T-helper 2 cell treated with Interferon-gamma antibody and Interleukin-4, amounts not matched to agents 100 ng/mL and 5 ng/mL, for 36 hours (primary cell): ENCODE data around the gene TWIST2. TPM values are rescaled to one million over a fixed set of nuclear protein-coding genes. Genes with fewer than 3 reads are reported as not detected.

ENCODE experiments used
- intact Hi-C: fragments of 100-400 bp; cut with micrococcal nuclease; formaldehyde crosslinking; loops from one replicate; pipeline ENCODE4 v1.15.1; 2023
- total RNA-seq: library from RNA; stranded (reverse); gene quantifications from 2 replicates; pipeline ENCODE4 v1.2.3, GENCODE V29; 2022

TWIST2 gene
- total RNA-seq, 1 donor from 2014 or later = not detected

GRCh38 chr2:238903141-238903540 lies 55.3 kb downstream of the TWIST2 start:
- intact Hi-C loops = no loop called here

- intact Hi-C loops = no loop called here
Observed at GRCh38 chr2:238904177-238904576, 56.3 kb downstream of the TWIST2 start.

- intact Hi-C loops = no loop called here
Observed at GRCh38 chr2:238904716-238905115, 56.8 kb downstream of the TWIST2 start.

GRCh38 chr2:238905224-238905623 lies 57.3 kb downstream of the TWIST2 start:
- intact Hi-C loops = no loop called here

- intact Hi-C loops = no loop called here
Observed at GRCh38 chr2:238905644-238906043, 57.8 kb downstream of the TWIST2 start.

GRCh38 chr2:238906254-238906935 lies 58.5 kb downstream of the TWIST2 start:
- intact Hi-C loops = no loop called here

- intact Hi-C loops = no loop called here
Observed at GRCh38 chr2:238906936-238907716, 59.2 kb downstream of the TWIST2 start.

GRCh38 chr2:238907717-238908173 lies 59.9 kb downstream of the TWIST2 start:
- intact Hi-C loops = no loop called here

GRCh38 chr2:238908960-238909951 lies 61.4 kb downstream of the TWIST2 start:
- intact Hi-C loops = no loop called here

- intact Hi-C loops = no loop called here
Observed at GRCh38 chr2:238910751-238911351, 63.0 kb downstream of the TWIST2 start.

- intact Hi-C loops = no loop called here
Observed at GRCh38 chr2:238911376-238912227, 63.7 kb downstream of the TWIST2 start.

GRCh38 chr2:238912228-238912915 lies 64.5 kb downstream of the TWIST2 start:
- intact Hi-C loops = no loop called here

- intact Hi-C loops = no loop called here
Observed at GRCh38 chr2:238912916-238913875, 65.3 kb downstream of the TWIST2 start.

GRCh38 chr2:238913931-238914647 lies 66.2 kb downstream of the TWIST2 start:
- intact Hi-C loops = no loop called here

- intact Hi-C loops = no loop called here
Observed at GRCh38 chr2:238914648-238915015, 66.7 kb downstream of the TWIST2 start.

- intact Hi-C loops = no loop called here
Observed at GRCh38 chr2:238915196-238915595, 67.3 kb downstream of the TWIST2 start.

- intact Hi-C loops = no loop called here
Observed at GRCh38 chr2:238915596-238915995, 67.7 kb downstream of the TWIST2 start.
